ENCODE data around the gene RPL37.
"Not testable (repeated sequence)": the region's sequence is repeated elsewhere in the genome, so short reads cannot be mapped to it uniquely, and the experiment has no call there.

DNA sequence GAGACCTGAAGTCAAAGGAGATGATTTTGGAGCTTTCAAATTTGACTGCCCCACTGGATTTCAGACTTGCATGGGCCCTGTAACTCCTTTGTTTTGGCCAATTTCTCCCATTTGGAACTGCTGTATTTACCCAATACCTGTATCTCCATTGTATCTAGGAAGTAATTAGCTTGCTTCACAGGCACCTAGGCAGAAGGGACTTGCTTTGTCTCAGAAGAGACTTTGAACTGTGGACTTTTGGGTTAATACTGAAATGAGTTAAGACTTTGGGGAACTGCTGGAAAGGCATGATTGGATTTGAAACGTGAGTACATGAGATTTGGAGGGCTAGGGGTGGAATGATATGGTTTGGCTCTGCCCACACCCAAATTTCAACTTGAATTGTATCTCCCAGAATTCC lies 48.0 kb upstream of the RPL37 start:
- TF ChIP-seq, protein P1, sequence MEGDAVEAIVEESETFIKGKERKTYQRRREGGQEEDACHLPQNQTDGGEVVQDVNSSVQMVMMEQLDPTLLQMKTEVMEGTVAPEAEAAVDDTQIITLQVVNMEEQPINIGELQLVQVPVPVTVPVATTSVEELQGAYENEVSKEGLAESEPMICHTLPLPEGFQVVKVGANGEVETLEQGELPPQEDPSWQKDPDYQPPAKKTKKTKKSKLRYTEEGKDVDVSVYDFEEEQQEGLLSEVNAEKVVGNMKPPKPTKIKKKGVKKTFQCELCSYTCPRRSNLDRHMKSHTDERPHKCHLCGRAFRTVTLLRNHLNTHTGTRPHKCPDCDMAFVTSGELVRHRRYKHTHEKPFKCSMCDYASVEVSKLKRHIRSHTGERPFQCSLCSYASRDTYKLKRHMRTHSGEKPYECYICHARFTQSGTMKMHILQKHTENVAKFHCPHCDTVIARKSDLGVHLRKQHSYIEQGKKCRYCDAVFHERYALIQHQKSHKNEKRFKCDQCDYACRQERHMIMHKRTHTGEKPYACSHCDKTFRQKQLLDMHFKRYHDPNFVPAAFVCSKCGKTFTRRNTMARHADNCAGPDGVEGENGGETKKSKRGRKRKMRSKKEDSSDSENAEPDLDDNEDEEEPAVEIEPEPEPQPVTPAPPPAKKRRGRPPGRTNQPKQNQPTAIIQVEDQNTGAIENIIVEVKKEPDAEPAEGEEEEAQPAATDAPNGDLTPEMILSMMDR (IDR thresholded peaks at IDR 0.05): not testable (repeated sequence)
- not testable (repeated sequence) for TF ChIP-seq ZFX (IDR thresholded peaks at IDR 0.05; ENCODE audit: borderline replicate concordance)
